H1 (cell line): ENCODE results near the gene NCOA1. TPM values are rescaled to one million over a fixed set of nuclear protein-coding genes. Genes with fewer than 3 reads are reported as not detected.

Source experiments
- CTCF ChIA-PET: fragments of 300-600 bp; sonication (Branson Sonifier 250); formaldehyde crosslinking; loops from one replicate; lab custom pipeline; 2021; ENCODE audit not compliant: partially characterized antibody; lab: Charles Lee
- POLR2A ChIA-PET: fragments of 300-600 bp; sonication (Branson Sonifier 250); formaldehyde crosslinking; loops from one replicate; lab custom pipeline; 2021; ENCODE audit warnings: inconsistent platforms; ENCODE audit not compliant: partially characterized antibody; lab: Charles Lee
- DNase-seq, 2 experiments: peaks; one replicate each; pipeline versions ENCODE4 v3.0.0 to v3.0.0-alpha.2; 2010 to 2022; ENCODE audit warnings: low spot score in 2 of 2, low read depth in 1 of 2, mixed read lengths in 1 of 2
- FAIRE-seq: peaks from 2 replicates; lab custom pipeline; 2011; peaks lifted over from hg19 to GRCh38; lab: Jason Lieb, UNC
- H2AFZ ChIP-seq: 2 replicates; pipeline ENCODE4 v1.8.1; 2012; ENCODE audit warnings: low read length, inconsistent platforms
- H2AK5ac ChIP-seq: 2 replicates; pipeline ENCODE4 v1.6.1; 2013; ENCODE audit warnings: low read depth, low read length
- H2BK120ac ChIP-seq: replicated peaks from 2 replicates; pipeline ENCODE3; 2013; ENCODE audit warnings: low read depth, low read length, inconsistent platforms
- H2BK12ac ChIP-seq: 2 replicates; pipeline ENCODE4 v1.6.1; 2013; ENCODE audit warnings: low read depth, low read length
- H2BK15ac ChIP-seq: 2 replicates; pipeline ENCODE4 v1.6.1; 2013; ENCODE audit warnings: low read length
- H2BK20ac ChIP-seq: 2 replicates; pipeline ENCODE4 v1.6.1; 2013; ENCODE audit warnings: low read length
- H2BK5ac ChIP-seq: 2 replicates; pipeline ENCODE4 v1.6.1; 2013; ENCODE audit warnings: low read depth, low read length
- H3K14ac ChIP-seq: 2 replicates; pipeline ENCODE4 v1.6.1; 2013; ENCODE audit warnings: inconsistent platforms; ENCODE audit not compliant: insufficient read length
- H3K18ac ChIP-seq: 2 replicates; pipeline ENCODE4 v1.6.1; 2013; ENCODE audit warnings: low read length; ENCODE audit errors: extremely low read depth
- H3K23ac ChIP-seq: 2 replicates; pipeline ENCODE4 v1.6.1; 2013; ENCODE audit warnings: inconsistent platforms; ENCODE audit not compliant: insufficient read length
- H3K23me2 ChIP-seq: 2 replicates; pipeline ENCODE4 v1.6.1; 2013; ENCODE audit warnings: low read depth, low read length
- H3K27ac ChIP-seq: 2 replicates; pipeline ENCODE4 v1.6.1; 2011; ENCODE audit warnings: low read depth, low read length, inconsistent platforms
- H3K27me3 ChIP-seq, 4 experiments: replicated peaks in 1 of 4; 1 replicate in 1 of 4; 2 replicates in 3 of 4; pipeline versions ENCODE4 v1.6.1 to v1.8.1; 2011 to 2013; ENCODE audit warnings: low read length in 3 of 4, mild to moderate bottlenecking in 3 of 4, inconsistent platforms in 2 of 4, mixed read lengths in 2 of 4, moderate library complexity in 1 of 4; ENCODE audit not compliant: control insufficient read depth in 3 of 4, insufficient read depth in 3 of 4; ENCODE audit errors: extremely low read depth in 1 of 4
- H3K36me3 ChIP-seq, 4 experiments: 2 replicates each; pipeline versions ENCODE4 v1.6.1 to v1.8.1; 2011 to 2013; ENCODE audit warnings: mild to moderate bottlenecking in 4 of 4, low read length in 3 of 4, moderate library complexity in 2 of 4, control low read depth in 1 of 4, inconsistent platforms in 1 of 4; ENCODE audit not compliant: insufficient read depth in 4 of 4, control insufficient read depth in 2 of 4
- H3K4ac ChIP-seq: replicated peaks from 2 replicates; pipeline ENCODE3; 2013; ENCODE audit warnings: low read length, low read depth, mixed read lengths, inconsistent platforms; ENCODE audit not compliant: insufficient read length
- H3K4me1 ChIP-seq, 4 experiments: replicated peaks in 1 of 4; 1 replicate in 1 of 4; 2 replicates in 3 of 4; pipeline versions ENCODE4 v1.6.1 to v1.8.1; 2011 to 2013; ENCODE audit warnings: low read length in 3 of 4, inconsistent platforms in 2 of 4, mixed read lengths in 1 of 4; ENCODE audit not compliant: insufficient read depth in 4 of 4, control insufficient read depth in 3 of 4
- H3K4me2 ChIP-seq, 2 experiments: 2 replicates each; pipeline versions ENCODE4 v1.6.1 to v1.8.1; 2011 to 2013; ENCODE audit warnings: low read depth in 2 of 2, low read length in 2 of 2, control low read depth in 1 of 2, inconsistent platforms in 1 of 2, mild to moderate bottlenecking in 1 of 2; ENCODE audit not compliant: insufficient read depth in 1 of 2
- H3K4me3 ChIP-seq, 4 experiments: fragments of 200-600, 300-600 bp in 1 of 4; sonication (generic), shearing (Covaris generic), sonication (Bioruptor Twin) in 1 of 4; 2 replicates each; pipeline versions ENCODE4 v1.5.1 to v1.8.1; 2011 to 2016; ENCODE audit warnings: low read length in 4 of 4, low read depth in 3 of 4, control low read depth in 2 of 4, inconsistent platforms in 2 of 4, mild to moderate bottlenecking in 2 of 4, mixed read lengths in 1 of 4, moderate library complexity in 1 of 4; ENCODE audit not compliant: insufficient read depth in 2 of 4; ENCODE audit errors: extremely low read depth in 1 of 4
- H3K56ac ChIP-seq: replicated peaks from 2 replicates; pipeline ENCODE3; 2013; ENCODE audit warnings: low read depth, mild to moderate bottlenecking, mixed read lengths, low read length, inconsistent platforms; ENCODE audit not compliant: insufficient read length
- H3K79me1 ChIP-seq: 2 replicates; pipeline ENCODE4 v1.6.1; 2013; ENCODE audit warnings: low read depth, low read length, control low read depth
- H3K79me2 ChIP-seq, 2 experiments: 2 replicates each; pipeline versions ENCODE4 v1.6.1 to v1.8.1; 2012 to 2013; ENCODE audit warnings: low read length in 2 of 2, mild to moderate bottlenecking in 2 of 2, inconsistent platforms in 1 of 2; ENCODE audit not compliant: insufficient read depth in 2 of 2, control insufficient read depth in 1 of 2
- H3K9ac ChIP-seq, 4 experiments: replicated peaks in 1 of 4; 1 replicate in 1 of 4; 2 replicates in 3 of 4; pipeline versions ENCODE4 v1.6.1 to v1.8.1; 2011 to 2013; ENCODE audit warnings: low read depth in 3 of 4, low read length in 3 of 4, control low read depth in 2 of 4, mild to moderate bottlenecking in 2 of 4, moderate library complexity in 2 of 4, inconsistent platforms in 1 of 4; ENCODE audit errors: extremely low read depth in 1 of 4
- H3K9me3 ChIP-seq, 2 experiments: 2 replicates each; pipeline versions ENCODE4 v1.6.1 to v1.8.1; 2012 to 2013; ENCODE audit warnings: mild to moderate bottlenecking in 2 of 2, moderate library complexity in 2 of 2, control low read depth in 1 of 2, inconsistent platforms in 1 of 2, low read depth in 1 of 2, low read length in 1 of 2, mixed read lengths in 1 of 2; ENCODE audit not compliant: insufficient read depth in 2 of 2
- H4K20me1 ChIP-seq, 2 experiments: replicated peaks in 1 of 2; 2 replicates each; pipeline versions ENCODE3 to v1.8.1; 2011 to 2013; ENCODE audit warnings: inconsistent platforms in 2 of 2, low read length in 2 of 2, mild to moderate bottlenecking in 1 of 2; ENCODE audit not compliant: insufficient read depth in 2 of 2, control insufficient read depth in 1 of 2
- H4K5ac ChIP-seq: 2 replicates; pipeline ENCODE4 v1.6.1; 2013; ENCODE audit warnings: low read length, low read depth, mixed read lengths, inconsistent platforms; ENCODE audit not compliant: insufficient read length
- H4K8ac ChIP-seq: 2 replicates; pipeline ENCODE4 v1.8.0; 2013; ENCODE audit warnings: mild to moderate bottlenecking, moderate library complexity, low read length, inconsistent platforms; ENCODE audit not compliant: insufficient read depth; ENCODE audit errors: extremely low read depth
- H4K91ac ChIP-seq: replicated peaks from 2 replicates; pipeline ENCODE3; 2013; ENCODE audit warnings: low read length, mixed read lengths, inconsistent platforms; ENCODE audit not compliant: insufficient read length
- ATF2 ChIP-seq: IDR thresholded peaks from 2 replicates; pipeline ENCODE4 v1.6.1; 2012; ENCODE audit warnings: low read length, inconsistent platforms
- BACH1 ChIP-seq: IDR thresholded peaks from 2 replicates; pipeline ENCODE4 v1.6.1; 2012; ENCODE audit warnings: low read length, improper control_type of control experiment
- CEBPB ChIP-seq: IDR thresholded peaks from 2 replicates; pipeline ENCODE4 v1.6.1; 2012; ENCODE audit warnings: low read depth, low read length
- E2F6 ChIP-seq: IDR thresholded peaks from 2 replicates; pipeline ENCODE4 v1.6.1; 2012; ENCODE audit warnings: inconsistent platforms
- GABPA ChIP-seq: IDR thresholded peaks from 2 replicates; pipeline ENCODE4 v1.6.1; 2011; ENCODE audit warnings: mild to moderate bottlenecking, low read length, moderate library complexity, borderline replicate concordance; ENCODE audit not compliant: insufficient read depth
- JUND ChIP-seq: IDR thresholded peaks from 2 replicates; pipeline ENCODE4 v1.6.1; 2011; ENCODE audit warnings: mild to moderate bottlenecking, improper control_type of control experiment, low read length
- KDM1A ChIP-seq: fragments of 200-600, 300-600 bp; sonication (generic); IDR thresholded peaks from 2 replicates; pipeline ENCODE4 v1.7.1; 2016; ENCODE audit warnings: mild to moderate bottlenecking, low read length, borderline replicate concordance
- KDM5A ChIP-seq: fragments of 200-600 bp; IDR thresholded peaks from 2 replicates; pipeline ENCODE4 v1.7.1; 2012; ENCODE audit warnings: mild to moderate bottlenecking, low read length, inconsistent platforms, mixed read lengths
- RBBP5 ChIP-seq: IDR thresholded peaks from 2 replicates; pipeline ENCODE4 v1.7.1; 2012; ENCODE audit warnings: low read depth, mild to moderate bottlenecking, inconsistent platforms, low read length, moderate library complexity, borderline replicate concordance
- SUZ12 ChIP-seq: fragments of 200-600 bp; sonication (generic); IDR thresholded peaks from 2 replicates; pipeline ENCODE4 v1.6.1; 2012; ENCODE audit warnings: mild to moderate bottlenecking, inconsistent platforms, low read length, moderate library complexity, mixed read lengths
- TBP ChIP-seq: IDR thresholded peaks from 2 replicates; pipeline ENCODE4 v1.6.1; 2011; ENCODE audit warnings: low read depth, low read length, improper control_type of control experiment
- WGBS, 2 experiments: shearing (Covaris generic) in 1 of 2; methylation state at CpG; one replicate each; pipeline versions ENCODE4 v1.1.6 to v1.1.7; 2013 to 2015; ENCODE audit warnings: low lambda C conversion rate in 2 of 2, mixed read lengths in 2 of 2, inconsistent platforms in 1 of 2, low coverage in 1 of 2, missing lambda C conversion rate in 1 of 2; ENCODE audit not compliant: insufficient replicate concordance in 2 of 2, insufficient coverage in 1 of 2, insufficient read length in 1 of 2; ENCODE audit errors: extremely low coverage in 1 of 2, missing lambda C conversion rate in 1 of 2; 5-methylcytosine and 5-hydroxymethylcytosine counted together
- polyA plus RNA-seq, 7 experiments: library from polyadenylated mRNA; depleted of rRNA in 3 of 7; stranded (reverse) in 5 of 7; unstranded in 2 of 7; fragments of >200 nt in 5 of 7; fragments of 200-250 nt in 2 of 7; gene quantifications; 1 replicate in 5 of 7; 2 replicates in 1 of 7; 4 replicates in 1 of 7; pipeline versions ENCODE4 v1.2.1 to v1.2.3, GENCODE V29; 2011 to 2013; ENCODE audit warnings: missing spikeins in 2 of 7, mixed read lengths in 2 of 7
- total RNA-seq: library from RNA; stranded (reverse); fragmentation: NEBNext Ultra II Directional; extraction: Animal tissue kit (Norgen Biotek cat#: 25700); gene quantifications from 2 replicates; pipeline ENCODE4 v1.2.1, GENCODE V29; 2021

The NCOA1 gene
- total and polyA plus RNA-seq, 2 of the 8 experiments (the other 6 are each of a cell fraction or from before 2014, with no cell fraction given): 12.8 to 17.9 TPM

- Histone ChIP-seq H2BK15ac (no peak overlapping the region), H3K4me1 (no peaks in the 10 kb centered on the region), H3K18ac (no peak overlapping the region), H2BK5ac (no peak overlapping the region), H3K9me3 (no peaks in the 10 kb centered on the region), H3K79me2 (no peaks in the 10 kb centered on the region), H2AK5ac (no peak overlapping the region), H2AFZ (no peak overlapping the region), H4K91ac (no peak overlapping the region), H3K27me3 (no peaks in the 10 kb centered on the region), H3K4me2 (no peak overlapping the region), H4K20me1 (no peaks in the 10 kb centered on the region), H4K5ac (no peak overlapping the region), H3K23ac (no peak overlapping the region), H3K4me3 (no peak overlapping the region), H2BK120ac (no peak overlapping the region), H3K14ac (no peak overlapping the region), H3K36me3 (no peaks in the 10 kb centered on the region), H3K9ac (no peak overlapping the region), H2BK20ac (no peak overlapping the region; the same call in 1 of the 2 replicates), H3K56ac (no peak overlapping the region), H3K27ac (no peak overlapping the region), H2BK12ac (no peak overlapping the region), H3K4ac (no peak overlapping the region), H3K23me2 (no peaks in the 10 kb centered on the region), H3K79me1 (no peaks in the 10 kb centered on the region), H4K8ac (no peak overlapping the region)
- ChIA-PET POLR2A (no interaction called here), CTCF (interaction anchor here (0.6 to 0.8 kb wide), 2 partner anchors 134 to 222 kb away, joined by 3 to 4 read pairs; partner anchors contain the start of genes CENPO and PTRHD1)
- DNase-seq (no peak), FAIRE-seq (no peak)
- WGBS, 2 experiments: 93% methylated on average over 4 of the region's 4 CpGs; no CpG with 5 or more reads in 1 of the 2 experiments
- no peak for TF ChIP-seq CEBPB
- no peak for TF ChIP-seq ATF2
- TF ChIP-seq SUZ12: no peak
- TF ChIP-seq BACH1: no peak
- no peak for TF ChIP-seq KDM1A
- TF ChIP-seq E2F6: no peak
- no peak for TF ChIP-seq RBBP5
- TF ChIP-seq JUND: no peak
- TF ChIP-seq KDM5A: no peak
- TF ChIP-seq GABPA: no peak
- TF ChIP-seq TBP: no peak
Observed at GRCh38 chr2:24658531-24659202, 167.6 kb downstream of the NCOA1 start.
